ENCODE measurements around the gene UACA. TPM values are rescaled to one million over a fixed set of nuclear protein-coding genes. Genes with fewer than 3 reads are reported as not detected.

The UACA gene
- total and polyA plus RNA-seq, 2 experiments from 2014 or later, result 21.5 to 35.8 TPM

- H3K27me3 Mint-ChIP-seq (ENCODE audit: insufficient read depth, low read depth, poor library complexity), result no peaks in the 10 kb centered on the region
- no peak for DNase-seq (ENCODE audit: low spot score)
- H3K27me3 ChIP-seq (ENCODE audit: insufficient read depth), result no peaks in the 10 kb centered on the region
- no peak for ATAC-seq
- no peaks in the 10 kb centered on the region for H3F3A ChIP-seq (replicated peaks; ENCODE audit: low read depth)
- no peak overlapping the region for H3K4me3 ChIP-seq
- H3K4me3 Mint-ChIP-seq, result no peak overlapping the region
- H3K9me2 ChIP-seq (ENCODE audit: insufficient read depth), result no peaks in the 10 kb centered on the region
- no peak overlapping the region for H3K4me2 ChIP-seq
- no peaks in the 10 kb centered on the region for H3K36me3 Mint-ChIP-seq (ENCODE audit: low read depth)
- H3K9me3 Mint-ChIP-seq, result no peaks in the 10 kb centered on the region
- TF ChIP-seq EZH2 (IDR thresholded peaks at IDR 0.05; ENCODE audit: low read depth, unreplicated experiment), result no peak
- TF ChIP-seq ETS1 (IDR thresholded peaks at IDR 0.05), result no peak
- TF ChIP-seq CREB1 (CRISPR knock-in tag; IDR thresholded peaks at IDR 0.05; ENCODE audit: low read depth), result no peak
- no peak for TF ChIP-seq POLR2AphosphoS5 (IDR thresholded peaks at IDR 0.05; ENCODE audit: low read depth)
- no peak for TF ChIP-seq CTCF (conservative IDR thresholded peaks at IDR 0.05; ENCODE audit: low read depth in 2 of 2)
- H2AFZ ChIP-seq, result no peak overlapping the region
- no peaks in the 10 kb centered on the region for H3K36me3 ChIP-seq (ENCODE audit: insufficient read depth)
- no peak overlapping the region for H3K27ac ChIP-seq (ENCODE audit: low read depth)
- peaks cover 19% of the 10 kb centered on the region for H3K4me1 ChIP-seq (ENCODE audit: insufficient read depth)
- peaks cover 42% of the 10 kb centered on the region for H3K4me1 Mint-ChIP-seq
- H3K79me2 ChIP-seq (replicated peaks; ENCODE audit: insufficient read depth), result no peaks in the 10 kb centered on the region; the same call in 1 of the 2 replicates
- no peaks in the 10 kb centered on the region for H4K20me1 ChIP-seq (replicated peaks; ENCODE audit: insufficient read depth)
- H3K27ac Mint-ChIP-seq, result no peak overlapping the region
Measured at GRCh38 chr15:70698836-70699390, 64.4 kb downstream of the UACA start.

- no peaks in the 10 kb centered on the region for H3K36me3 Mint-ChIP-seq (ENCODE audit: low read depth)
- Histone ChIP-seq H3K9me2 (ENCODE audit: insufficient read depth) (no peaks in the 10 kb centered on the region), H3K27me3 (ENCODE audit: insufficient read depth) (no peaks in the 10 kb centered on the region), H3K27ac (ENCODE audit: low read depth) (no peak overlapping the region), H3K4me1 (ENCODE audit: insufficient read depth) (peaks cover 15% of the 10 kb centered on the region), H4K20me1 (replicated peaks; ENCODE audit: insufficient read depth) (no peaks in the 10 kb centered on the region), H2AFZ (no peak overlapping the region), H3K79me2 (replicated peaks; ENCODE audit: insufficient read depth) (no peaks in the 10 kb centered on the region; the same call in 1 of the 2 replicates), H3K36me3 (ENCODE audit: insufficient read depth) (no peaks in the 10 kb centered on the region), H3K4me3 (no peak overlapping the region), H3F3A (replicated peaks; ENCODE audit: low read depth) (no peaks in the 10 kb centered on the region), H3K4me2 (no peak overlapping the region)
- no peak overlapping the region for H3K27ac Mint-ChIP-seq
- ATAC-seq (no peak), DNase-seq (ENCODE audit: low spot score) (no peak)
- H3K4me3 Mint-ChIP-seq, result no peak overlapping the region
- H3K27me3 Mint-ChIP-seq (ENCODE audit: insufficient read depth, low read depth, poor library complexity), result no peaks in the 10 kb centered on the region
- no peaks in the 10 kb centered on the region for H3K9me3 Mint-ChIP-seq
- peaks cover 37% of the 10 kb centered on the region for H3K4me1 Mint-ChIP-seq
- TF ChIP-seq CREB1 (CRISPR knock-in tag; IDR thresholded peaks at IDR 0.05; ENCODE audit: low read depth) (no peak), ZNF462 (CRISPR knock-in tag; IDR thresholded peaks at IDR 0.05) (no peak), REST (IDR thresholded peaks at IDR 0.05; ENCODE audit: unreplicated experiment) (no peak), ZNF114 (CRISPR knock-in tag; IDR thresholded peaks at IDR 0.05) (no peak), JUNB (IDR thresholded peaks at IDR 0.05; ENCODE audit: unreplicated experiment) (no peak)
Measured at GRCh38 chr15:70698426-70698825, 64.9 kb downstream of the UACA start.

Data from GM23338 (cell line).